Psoas muscle (tissue), 8 donors: ENCODE results near the gene CNIH1. TPM values are rescaled to one million over a fixed set of nuclear protein-coding genes. Genes with fewer than 3 reads are reported as not detected.

ENCODE experiments used
- ATAC-seq, 4 donors: fragments of 200-7000 bp; cut with Tn5 transposase; one replicate each; pipeline ENCODE4 v1.9.1; 2020; ENCODE audit warnings: moderate library complexity in 3 of 4, mild to moderate bottlenecking in 2 of 4
- DNase-seq, 2 donors: peaks; one replicate each; pipeline ENCODE4 v3.0.0-alpha.2; 2020
- H3K27ac ChIP-seq: fragments of 200-600 bp; one replicate; pipeline ENCODE4 v1.8.0; 2022
- H3K27me3 ChIP-seq, 3 donors: fragments of 200-600 bp in 1 of 3; one replicate each; pipeline versions ENCODE4 v1.6.1 to v1.8.0; 2013 to 2022; ENCODE audit warnings: low read length in 2 of 3, mild to moderate bottlenecking in 2 of 3, moderate library complexity in 1 of 3; ENCODE audit not compliant: insufficient read depth in 3 of 3
- H3K36me3 ChIP-seq, 2 donors: fragments of 200-600 bp in 1 of 2; one replicate each; pipeline versions ENCODE4 v1.6.1 to v1.8.0; 2013 to 2022; ENCODE audit warnings: low read depth in 1 of 2, mild to moderate bottlenecking in 1 of 2, moderate library complexity in 1 of 2; ENCODE audit not compliant: insufficient read depth in 1 of 2
- H3K4me1 ChIP-seq: fragments of 200-600 bp; one replicate; pipeline ENCODE4 v1.8.0; 2022
- H3K4me3 ChIP-seq: fragments of 200-600 bp; one replicate; pipeline ENCODE4 v1.8.0; 2022; ENCODE audit warnings: mild to moderate bottlenecking
- H3K9me3 ChIP-seq: fragments of 200-600 bp; one replicate; pipeline ENCODE4 v1.8.0; 2022
- CTCF ChIP-seq: fragments of 200-600 bp; IDR thresholded peaks from one replicate; pipeline ENCODE4 v1.8.0; 2022; ENCODE audit warnings: antibody characterized with exemption
- WGBS, 3 donors: extraction: QIAGEN DNeasy Blood & Tissue Kit; methylation state at CpG; one replicate each; pipeline versions ENCODE4 v1.1.6 to v1.1.7; 2013; 5-methylcytosine and 5-hydroxymethylcytosine counted together
- intact Hi-C, 2 donors: fragments of 100-400 bp; cut with DNase I; formaldehyde crosslinking; loops; one replicate each; pipeline versions ENCODE4 v1.11.0 to v1.14.2; 2022
- polyA plus RNA-seq, 3 donors: library from polyadenylated mRNA; stranded (reverse); fragments of 200-250 nt; gene quantifications; one replicate each; pipeline ENCODE4 v1.2.3, GENCODE V29; 2013
- total RNA-seq, 4 donors: library from RNA; stranded (reverse); fragmentation: NEBNext Ultra II Directional in 2 of 4; extraction: Animal tissue kit (Norgen Biotek cat#: 25700) in 2 of 4; gene quantifications; one replicate each; pipeline versions ENCODE4 v1.2.1 to v1.2.4, GENCODE V29; 2021 to 2023
- donor health status: healthy with polysubstance abuse.
- donor health status: DM: no; HTN: no; CAD: no; lungs with moderate emphysema.
- donor health status: Bipolar disorder and iron deficiency.
- donor health status: healthy.
- donor health status: DM: yes; HTN: yes; CAD: no.
- donor health status: DM: no; HTN: no; CAD: no.
- donor health status: DM: no; HTN: no; CAD: no.
- donor health status: DM: yes; HTN: yes; CAD: no.

Gene CNIH1
- total and polyA plus RNA-seq, 7 donors: 57.8 to 172 (median 79.0) TPM

- Histone ChIP-seq H3K27ac (no peak within 1 kb of the TSS), H3K27me3 (no peaks in the 10 kb centered on the region), H3K9me3 (no peaks in the 10 kb centered on the region), H3K4me3 (peak within 1 kb of the TSS; percentile 77), H3K36me3 (no peaks in the 10 kb centered on the region), H3K4me1 (no peaks in the 10 kb centered on the region)
- ATAC-seq (peak; percentile 99), DNase-seq (peak; percentile 98)
- intact Hi-C loops: loop anchor here (5.0 kb wide), 1 partner anchor 46 kb away; the partner anchor contains the start of gene CNIH1 (in 2 of the 2)
- WGBS, 3 donors: 0 to 1% (median 1%) methylated on average over 70 to 76 of the region's 76 CpGs
- peak; percentile 48 for TF ChIP-seq CTCF
Measured at GRCh38 chr14:54396493-54397335, 44.5 kb downstream of the CNIH1 start, which contains the start of gene CDKN3. Gene CDKN3 (plus strand): TSS chr14:54397007. CDS start chr14:54397069, 62 bp downstream.

- ATAC-seq: no peak
- no peaks in the 10 kb centered on the region for H3K4me1 ChIP-seq
- no peaks in the 10 kb centered on the region for H3K27me3 ChIP-seq
- intact Hi-C loops: loop anchor here (5.0 kb wide), 1 partner anchor 46 kb away; the partner anchor contains the start of gene CNIH1 (in 2 of the 2)
- peak overlapping the region; percentile 77 for H3K4me3 ChIP-seq
- DNase-seq: no peak
- H3K9me3 ChIP-seq: no peaks in the 10 kb centered on the region
- no peak for TF ChIP-seq CTCF
- 67 to 75% (median 74%) methylated on average over 9 of the region's 9 CpGs for WGBS, 3 donors
- no peaks in the 10 kb centered on the region for H3K36me3 ChIP-seq
- H3K27ac ChIP-seq: no peak overlapping the region
Measured at GRCh38 chr14:54396183-54396492, 45.0 kb downstream of the CNIH1 start.

GRCh38 chr14:54395716-54396115, 45.5 kb downstream of the CNIH1 start:
- no peak for ATAC-seq
- Histone ChIP-seq H3K4me1 (no peaks in the 10 kb centered on the region), H3K9me3 (no peaks in the 10 kb centered on the region), H3K4me3 (no peak overlapping the region), H3K27ac (no peak overlapping the region), H3K36me3 (no peaks in the 10 kb centered on the region), H3K27me3 (no peaks in the 10 kb centered on the region)
- intact Hi-C loops: loop anchor here (5.0 kb wide), 1 partner anchor 47 kb away; the partner anchor contains the start of gene CNIH1 (in 2 of the 2)
- 97 to 98% (median 97%) methylated on average over 2 of the region's 2 CpGs for WGBS, 3 donors
- no peak for TF ChIP-seq CTCF
- no peak for DNase-seq

GRCh38 chr14:54395284-54395683, 45.9 kb downstream of the CNIH1 start:
- Histone ChIP-seq H3K9me3 (no peaks in the 10 kb centered on the region), H3K27ac (no peak overlapping the region), H3K36me3 (no peaks in the 10 kb centered on the region), H3K27me3 (no peaks in the 10 kb centered on the region), H3K4me3 (no peak overlapping the region), H3K4me1 (no peaks in the 10 kb centered on the region)
- TF ChIP-seq CTCF: no peak
- ATAC-seq (no peak), DNase-seq (no peak)
- 82 to 95% (median 83%) methylated on average over 4 of the region's 4 CpGs for WGBS, 3 donors
- intact Hi-C loops: loop anchor here (5.0 kb wide), 1 partner anchor 47 kb away; the partner anchor contains the start of gene CNIH1 (in 2 of the 2)
